Spleen (tissue), 11 donors: ENCODE results near the gene COL9A3. TPM values are rescaled to one million over a fixed set of nuclear protein-coding genes. Genes with fewer than 3 reads are reported as not detected.
A peak's percentile ranks its signal among the peaks of the same experiment; 100 is the strongest.

ENCODE experiments used
- DNase-seq: peaks from one replicate; pipeline ENCODE4 v3.0.0-alpha.2; 2020
- H3K27ac ChIP-seq, 8 donors: fragments of 200-600 bp; sonication (generic) in 7 of 8; 1 replicate in 4 of 8; 2 replicates in 4 of 8; pipeline versions ENCODE4 v1.5.0 to v1.8.0; 2016 to 2021; ENCODE audit warnings: inconsistent platforms in 4 of 8, mild to moderate bottlenecking in 4 of 8, moderate library complexity in 1 of 8
- H3K27me3 ChIP-seq, 7 donors: fragments of 200-600 bp; sonication (generic) in 6 of 7; replicated peaks in 1 of 7; 1 replicate in 4 of 7; 2 replicates in 3 of 7; pipeline versions ENCODE4 v1.5.0 to v1.8.0; 2016 to 2021; ENCODE audit warnings: inconsistent platforms in 3 of 7, mild to moderate bottlenecking in 1 of 7
- H3K36me3 ChIP-seq, 6 donors: fragments of 200-600 bp; sonication (generic) in 5 of 6; 1 replicate in 4 of 6; 2 replicates in 2 of 6; pipeline versions ENCODE4 v1.5.0 to v1.8.0; 2016 to 2021; ENCODE audit warnings: inconsistent platforms in 2 of 6
- H3K4me1 ChIP-seq, 6 donors: fragments of 200-600 bp; sonication (generic) in 5 of 6; 1 replicate in 3 of 6; 2 replicates in 3 of 6; pipeline versions ENCODE4 v1.5.0 to v1.8.0; 2016 to 2021; ENCODE audit warnings: inconsistent platforms in 3 of 6
- H3K4me3 ChIP-seq, 8 donors: fragments of 200-600 bp; sonication (generic) in 7 of 8; 1 replicate in 4 of 8; 2 replicates in 4 of 8; pipeline versions ENCODE4 v1.5.0 to v1.8.0; 2016 to 2021; ENCODE audit warnings: inconsistent platforms in 4 of 8, mild to moderate bottlenecking in 4 of 8, moderate library complexity in 2 of 8
- H3K9me3 ChIP-seq, 8 donors: fragments of 200-600 bp; sonication (generic) in 7 of 8; 1 replicate in 4 of 8; 2 replicates in 4 of 8; pipeline versions ENCODE4 v1.5.0 to v1.8.0; 2016 to 2021; ENCODE audit warnings: inconsistent platforms in 4 of 8
- POLR2A ChIP-seq, 3 donors: fragments of 450-650 bp; IDR thresholded peaks; one replicate each; pipeline ENCODE4 v1.5.1; 2017; ENCODE audit warnings: antibody characterized with exemption in 3 of 3, mild to moderate bottlenecking in 1 of 3
- POLR2AphosphoS5 ChIP-seq, 3 donors: sonication (generic); formaldehyde crosslinking; IDR thresholded peaks; one replicate each; pipeline ENCODE4 v1.5.1; 2017; ENCODE audit warnings: antibody characterized with exemption in 3 of 3
- WGBS, 5 donors: extraction: QIAGEN DNeasy Blood & Tissue Kit in 3 of 5; methylation state at CpG; one replicate each; pipeline versions ENCODE4 v1.1.5 to v1.1.7; 2013 to 2018; 5-methylcytosine and 5-hydroxymethylcytosine counted together
- intact Hi-C: fragments of 100-400 bp; cut with DNase I; formaldehyde crosslinking; loops from one replicate; pipeline ENCODE4 v1.15.0; 2023; ENCODE audit warnings: low total_unique reads
- polyA plus RNA-seq, 3 donors: library from polyadenylated mRNA; stranded (reverse); fragments of 200-250 nt; gene quantifications; one replicate each; pipeline ENCODE4 v1.2.1, GENCODE V29; 2013
- total RNA-seq, 7 donors: library from RNA; depleted of rRNA in 3 of 7; stranded (reverse); fragments of >200 nt in 3 of 7; fragmentation: NEBNext Ultra II Directional in 4 of 7; extraction: Animal tissue kit (Norgen Biotek cat#: 25700) in 4 of 7; gene quantifications; one replicate each; pipeline versions ENCODE4 v1.1.0 to v1.2.1, GENCODE V29; 2016 to 2021
- TF ChIP-seq, protein P1 (sequence below), 11 experiments: fragments of 200-600 bp in 7 of 11; fragments of 450-650 bp in 4 of 11; sonication (generic) in 4 of 11; IDR thresholded peaks in 8 of 11; conservative IDR thresholded peaks in 3 of 11; 1 replicate in 7 of 11; 2 replicates in 4 of 11; pipeline versions ENCODE4 v1.4.0 to v1.8.0; 2016 to 2021; ENCODE audit warnings: antibody characterized with exemption in 11 of 11, inconsistent platforms in 4 of 11, mild to moderate bottlenecking in 1 of 11
- donor health status: healthy with polysubstance abuse.
- donor health status: DM: no; HTN: no; CAD: no; lungs with moderate emphysema.
- donor health status: DM: no; HTN: no; CAD: no.
- donor health status: Bipolar disorder and iron deficiency.
- donor health status: healthy.
- donor health status: DM: no; HTN: no; CAD: no.
- donor health status: DM: yes; HTN: yes; CAD: no.

COL9A3 gene
- total and polyA plus RNA-seq, 10 donors = 1.2 to 16.7 (median 11.1) TPM

DNA sequence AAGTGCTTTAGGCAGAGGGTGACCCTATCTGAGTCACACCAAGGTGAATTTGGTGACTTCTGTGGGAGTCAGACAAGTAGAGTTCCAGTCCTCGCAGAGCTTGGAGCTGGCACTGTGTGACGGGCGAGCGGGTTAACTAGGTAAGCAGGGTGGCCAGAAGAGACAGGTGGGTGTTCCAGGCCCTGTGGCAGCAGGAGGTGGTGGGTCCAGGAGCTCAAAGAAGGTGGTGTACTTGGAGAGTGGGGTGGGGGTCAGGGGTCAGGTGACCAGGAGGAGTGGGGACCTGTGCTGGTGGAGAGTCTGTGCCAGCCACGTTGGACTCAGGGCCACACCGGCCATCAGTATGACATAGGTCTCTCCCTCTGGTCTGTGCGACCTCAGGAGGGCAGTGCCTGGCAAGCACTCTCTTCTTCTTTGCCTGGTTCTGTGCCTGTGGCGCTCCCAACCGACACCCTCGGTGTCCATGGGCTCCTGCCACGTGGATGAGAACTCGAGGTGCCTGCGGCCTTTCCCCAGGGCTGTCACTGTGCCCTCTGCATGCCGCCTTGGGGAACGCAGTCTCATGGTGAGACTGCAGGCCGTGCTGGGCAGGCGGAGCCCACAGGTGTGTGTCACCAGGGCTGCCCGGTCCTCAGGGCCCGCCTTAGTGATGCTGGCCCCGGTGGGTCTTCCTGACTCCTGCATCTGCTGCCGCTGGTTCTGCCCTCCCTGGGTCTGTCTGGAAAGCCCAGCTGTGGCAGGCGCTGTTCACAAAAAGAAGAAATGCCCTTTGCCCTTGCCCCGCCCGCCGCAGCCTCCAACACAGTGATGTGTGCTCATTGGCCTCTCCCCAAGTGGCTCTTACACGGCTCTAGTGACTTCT lies 18.9 kb upstream of the COL9A3 start:
- Histone ChIP-seq H3K27me3 (no peaks in the 10 kb centered on the region), H3K27ac (peak overlapping the region in 4 of 8 donors; percentile 20 to 98 (median 93)), H3K4me3 (peak overlapping the region in 3 of 8 donors; percentile 59 to 73 (median 60)), H3K4me1 (peaks cover 5 to 62% (median 39%) of the 10 kb centered on the region in 6 donors), H3K9me3 (no peaks in the 10 kb centered on the region), H3K36me3 (peaks cover 0 to 40% (median 37%) of the 10 kb centered on the region in 6 donors)
- TF ChIP-seq POLR2AphosphoS5 (IDR thresholded peaks at IDR 0.05) = no peak
- TF ChIP-seq, protein P1, sequence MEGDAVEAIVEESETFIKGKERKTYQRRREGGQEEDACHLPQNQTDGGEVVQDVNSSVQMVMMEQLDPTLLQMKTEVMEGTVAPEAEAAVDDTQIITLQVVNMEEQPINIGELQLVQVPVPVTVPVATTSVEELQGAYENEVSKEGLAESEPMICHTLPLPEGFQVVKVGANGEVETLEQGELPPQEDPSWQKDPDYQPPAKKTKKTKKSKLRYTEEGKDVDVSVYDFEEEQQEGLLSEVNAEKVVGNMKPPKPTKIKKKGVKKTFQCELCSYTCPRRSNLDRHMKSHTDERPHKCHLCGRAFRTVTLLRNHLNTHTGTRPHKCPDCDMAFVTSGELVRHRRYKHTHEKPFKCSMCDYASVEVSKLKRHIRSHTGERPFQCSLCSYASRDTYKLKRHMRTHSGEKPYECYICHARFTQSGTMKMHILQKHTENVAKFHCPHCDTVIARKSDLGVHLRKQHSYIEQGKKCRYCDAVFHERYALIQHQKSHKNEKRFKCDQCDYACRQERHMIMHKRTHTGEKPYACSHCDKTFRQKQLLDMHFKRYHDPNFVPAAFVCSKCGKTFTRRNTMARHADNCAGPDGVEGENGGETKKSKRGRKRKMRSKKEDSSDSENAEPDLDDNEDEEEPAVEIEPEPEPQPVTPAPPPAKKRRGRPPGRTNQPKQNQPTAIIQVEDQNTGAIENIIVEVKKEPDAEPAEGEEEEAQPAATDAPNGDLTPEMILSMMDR (IDR thresholded peaks at IDR 0.05 in 8 of 11, conservative IDR thresholded peaks at IDR 0.05 in 3 of 11) = no peak
- TF ChIP-seq POLR2A (IDR thresholded peaks at IDR 0.05) = no peak
- WGBS, 5 donors = 88 to 92% (median 90%) methylated on average over 25 to 26 of the region's 26 CpGs
- no peak for DNase-seq
- intact Hi-C loops = no loop called here

DNA sequence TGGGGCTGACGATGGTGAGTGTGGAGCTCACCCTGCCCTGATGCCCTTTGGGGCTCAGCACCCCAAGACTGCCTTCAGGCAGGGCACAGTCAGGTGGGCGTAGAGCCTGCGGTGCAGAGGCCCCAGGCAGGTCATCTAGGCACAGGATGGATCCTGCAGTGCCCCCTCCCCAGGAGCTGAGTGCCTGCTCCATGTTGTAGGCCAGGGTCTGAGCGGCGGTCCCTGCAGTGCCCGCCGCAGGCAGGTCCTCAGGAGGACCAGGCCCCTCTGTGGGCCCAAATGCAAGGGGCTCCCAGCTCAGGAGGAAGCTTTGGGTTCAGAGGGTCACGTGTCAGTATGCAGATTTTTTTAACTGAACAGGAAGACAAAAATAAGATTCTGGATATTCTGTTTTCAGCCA lies 17.8 kb upstream of the COL9A3 start:
- no peak for DNase-seq
- intact Hi-C loops = no loop called here
- Histone ChIP-seq H3K36me3 (peaks cover 0 to 40% (median 37%) of the 10 kb centered on the region in 6 donors), H3K27ac (no peak overlapping the region), H3K4me3 (no peak overlapping the region), H3K4me1 (peaks cover 8 to 62% (median 38%) of the 10 kb centered on the region in 6 donors), H3K9me3 (no peaks in the 10 kb centered on the region), H3K27me3 (no peaks in the 10 kb centered on the region)
- 88 to 95% (median 93%) methylated on average over 8 of the region's 8 CpGs for WGBS, 5 donors
- TF ChIP-seq, protein P1 (IDR thresholded peaks at IDR 0.05 in 8 of 11, conservative IDR thresholded peaks at IDR 0.05 in 3 of 11) = no peak
- no peak for TF ChIP-seq POLR2AphosphoS5 (IDR thresholded peaks at IDR 0.05)
- TF ChIP-seq POLR2A (IDR thresholded peaks at IDR 0.05) = no peak

DNA sequence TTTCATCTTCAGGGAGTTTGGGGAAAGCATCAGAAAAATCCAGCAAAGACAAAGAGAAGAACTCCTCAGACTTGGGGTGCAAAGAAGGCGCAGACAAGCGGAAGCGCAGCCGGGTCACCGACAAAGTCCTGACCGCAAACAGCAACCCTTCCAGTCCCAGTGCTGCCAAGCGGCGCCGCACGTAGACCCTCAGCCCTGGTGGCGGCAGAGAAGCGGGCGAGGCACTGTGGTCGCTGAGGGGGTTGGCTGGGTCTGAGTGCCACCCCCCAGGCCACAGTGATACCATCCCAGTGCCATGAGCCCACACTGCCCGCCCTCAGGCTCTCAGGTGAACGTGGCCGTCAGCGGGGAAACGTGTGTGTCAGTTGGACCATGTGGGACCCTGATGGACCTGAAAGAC lies 17.4 kb upstream of the COL9A3 start:
- no peaks in the 10 kb centered on the region for H3K9me3 ChIP-seq
- H3K4me1 ChIP-seq = peaks cover 11 to 64% (median 39%) of the 10 kb centered on the region in 6 donors
- no peak overlapping the region for H3K27ac ChIP-seq
- 95 to 99% (median 98%) methylated on average over 17 to 19 of the region's 19 CpGs for WGBS, 5 donors
- intact Hi-C loops = no loop called here
- peaks cover 0 to 40% (median 37%) of the 10 kb centered on the region in 6 donors for H3K36me3 ChIP-seq
- H3K4me3 ChIP-seq = no peak overlapping the region
- TF ChIP-seq POLR2AphosphoS5 (IDR thresholded peaks at IDR 0.05) = peak in 1 of 3 donors; percentile 10
- TF ChIP-seq, protein P1 (IDR thresholded peaks at IDR 0.05 in 8 of 11, conservative IDR thresholded peaks at IDR 0.05 in 3 of 11) = no peak
- TF ChIP-seq POLR2A (IDR thresholded peaks at IDR 0.05) = no peak
- no peak for DNase-seq
- H3K27me3 ChIP-seq = no peaks in the 10 kb centered on the region

DNA sequence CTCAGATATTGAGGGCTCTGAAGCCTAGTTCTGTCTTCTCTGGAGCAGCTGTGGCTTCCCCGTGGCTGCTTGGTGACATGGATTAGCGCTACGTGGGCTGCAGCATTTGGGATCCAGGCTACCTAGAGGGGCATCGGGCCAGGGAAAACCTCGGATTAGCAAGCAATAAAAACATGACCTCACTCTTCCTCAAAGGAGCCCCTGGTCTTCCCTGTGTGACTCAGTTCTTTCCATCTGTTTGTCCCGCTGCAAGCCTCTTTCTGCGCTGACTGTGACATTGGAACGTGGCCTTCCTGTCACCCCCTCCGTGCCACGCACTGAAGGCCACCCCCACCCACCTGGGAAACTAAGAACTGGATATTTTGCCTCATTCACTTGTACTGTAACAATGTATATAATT lies 17.0 kb upstream of the COL9A3 start:
- Histone ChIP-seq H3K27me3 (no peaks in the 10 kb centered on the region), H3K9me3 (no peaks in the 10 kb centered on the region), H3K36me3 (peaks cover 0 to 40% (median 37%) of the 10 kb centered on the region in 6 donors), H3K4me1 (peaks cover 10 to 60% (median 35%) of the 10 kb centered on the region in 6 donors), H3K4me3 (no peak overlapping the region), H3K27ac (no peak overlapping the region)
- TF ChIP-seq POLR2A (IDR thresholded peaks at IDR 0.05) = no peak
- no peak for TF ChIP-seq POLR2AphosphoS5 (IDR thresholded peaks at IDR 0.05)
- TF ChIP-seq, protein P1 (IDR thresholded peaks at IDR 0.05 in 8 of 11, conservative IDR thresholded peaks at IDR 0.05 in 3 of 11) = no peak
- DNase-seq = no peak
- intact Hi-C loops = no loop called here
- 86 to 93% (median 88%) methylated on average over 9 to 10 of the region's 10 CpGs for WGBS, 5 donors
